Liver (tissue), 3 donors: ENCODE data around the gene KRTAP10-2.

ENCODE experiments used
- EGR1 ChIP-seq, 2 donors: IDR thresholded peaks; 2 replicates each; pipeline ENCODE4 v1.6.1; 2016 to 2018; ENCODE audit warnings: antibody characterized with exemption in 2 of 2, low read depth in 2 of 2
- FOXA1 ChIP-seq: IDR thresholded peaks from 2 replicates; pipeline ENCODE4 v1.6.1; 2016; ENCODE audit warnings: antibody characterized with exemption
- GABPA ChIP-seq, 2 donors: IDR thresholded peaks in 1 of 2; conservative IDR thresholded peaks in 1 of 2; 2 replicates each; pipeline ENCODE4 v1.6.1; 2016; ENCODE audit warnings: antibody characterized with exemption in 2 of 2, mild to moderate bottlenecking in 1 of 2, moderate library complexity in 1 of 2
- HNF4G ChIP-seq: IDR thresholded peaks from 2 replicates; pipeline ENCODE4 v1.6.1; 2016; ENCODE audit warnings: antibody characterized with exemption
- JUND ChIP-seq, 2 donors: IDR thresholded peaks; 2 replicates each; pipeline ENCODE4 v1.6.1; 2016; ENCODE audit warnings: antibody characterized with exemption in 2 of 2
- NR2F2 ChIP-seq: IDR thresholded peaks from 2 replicates; pipeline ENCODE4 v1.6.1; 2016; ENCODE audit warnings: antibody characterized with exemption
- RAD21 ChIP-seq, 2 donors: IDR thresholded peaks; 2 replicates each; pipeline ENCODE4 v1.6.1; 2016; ENCODE audit warnings: antibody characterized with exemption in 2 of 2, mild to moderate bottlenecking in 2 of 2
- RXRA ChIP-seq, 2 donors: IDR thresholded peaks; 2 replicates each; pipeline ENCODE4 v1.6.1; 2017 to 2018; ENCODE audit warnings: antibody characterized with exemption in 2 of 2, mild to moderate bottlenecking in 1 of 2
- TAF1 ChIP-seq: conservative IDR thresholded peaks from 2 replicates; pipeline ENCODE4 v1.6.1; 2016; ENCODE audit warnings: antibody characterized with exemption, mild to moderate bottlenecking
- TF ChIP-seq, protein P1 (sequence below): IDR thresholded peaks from 2 replicates; pipeline ENCODE4 v1.6.1; 2016; ENCODE audit warnings: antibody characterized with exemption
- TF ChIP-seq, protein P2 (sequence below): IDR thresholded peaks from 2 replicates; pipeline ENCODE4 v1.6.1; 2016; ENCODE audit warnings: antibody characterized with exemption
- TF ChIP-seq, protein P3 (sequence below): fragments of 150-350 bp; IDR thresholded peaks from 2 replicates; pipeline ENCODE4 v1.5.1; 2017; ENCODE audit warnings: improper control_type of control experiment, low read depth, low read length; ENCODE audit not compliant: missing input control
- TF ChIP-seq, protein P4 (sequence below): IDR thresholded peaks from 2 replicates; pipeline ENCODE4 v1.6.1; 2016; ENCODE audit warnings: antibody characterized with exemption, mild to moderate bottlenecking
- TF ChIP-seq, protein P5 (sequence below): IDR thresholded peaks from 2 replicates; pipeline ENCODE4 v1.6.1; 2016; ENCODE audit warnings: antibody characterized with exemption
- donor health status: healthy.
- donor health status: healthy.

DNA sequence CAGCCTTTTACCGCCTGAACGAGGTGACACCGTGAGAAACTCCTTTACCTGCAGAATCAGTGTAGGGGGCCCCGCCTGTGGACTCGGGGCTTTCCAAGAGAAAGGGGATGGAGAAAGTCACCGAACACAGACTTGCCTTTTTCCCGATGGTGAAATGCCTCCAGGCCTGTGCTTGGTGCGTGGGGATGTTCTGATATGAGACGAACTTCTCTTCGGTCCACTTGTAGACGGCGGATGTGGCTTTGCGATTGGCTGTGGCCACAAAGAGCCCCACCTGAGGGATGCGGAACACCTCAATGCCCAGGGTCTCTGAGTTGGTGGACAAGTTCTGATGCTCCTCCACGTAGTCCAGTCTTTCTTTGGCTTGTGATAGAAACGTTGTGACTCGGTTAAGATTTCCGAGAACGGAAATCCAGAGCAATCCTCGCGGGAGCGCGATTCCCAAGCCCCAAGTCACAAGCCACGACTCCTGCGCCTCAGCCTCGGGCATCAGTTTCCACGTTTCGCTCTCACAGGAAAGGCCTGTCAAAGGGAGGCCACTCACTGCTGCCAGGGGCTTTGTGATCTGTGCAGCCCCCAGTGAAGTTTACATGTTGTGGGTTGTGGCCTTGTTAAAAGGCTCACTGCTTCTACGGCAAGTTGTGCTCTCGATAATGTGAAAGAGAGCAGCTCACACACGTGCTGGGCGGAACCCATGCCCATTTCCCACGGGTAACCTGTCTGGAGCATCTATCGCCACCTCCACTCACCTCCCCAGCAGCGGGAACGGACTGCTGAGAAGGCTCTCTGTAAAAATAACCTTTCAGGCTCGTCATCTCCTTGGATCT is 23.9 kb downstream of the KRTAP10-2 start:
- TF ChIP-seq, protein P1, sequence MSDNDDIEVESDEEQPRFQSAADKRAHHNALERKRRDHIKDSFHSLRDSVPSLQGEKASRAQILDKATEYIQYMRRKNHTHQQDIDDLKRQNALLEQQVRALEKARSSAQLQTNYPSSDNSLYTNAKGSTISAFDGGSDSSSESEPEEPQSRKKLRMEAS, result no peak
- TF ChIP-seq JUND (IDR thresholded peaks at IDR 0.05) (no peak), FOXA1 (no peak), NR2F2 (no peak), RXRA (IDR thresholded peaks at IDR 0.05) (no peak), RAD21 (IDR thresholded peaks at IDR 0.05) (no peak), GABPA (IDR thresholded peaks at IDR 0.05 in 1 of 2, conservative IDR thresholded peaks at IDR 0.05 in 1 of 2) (no peak), EGR1 (IDR thresholded peaks at IDR 0.05; ENCODE audit: low read depth in 2 of 2) (no peak), TAF1 (no peak), HNF4G (no peak)
- TF ChIP-seq, protein P2, sequence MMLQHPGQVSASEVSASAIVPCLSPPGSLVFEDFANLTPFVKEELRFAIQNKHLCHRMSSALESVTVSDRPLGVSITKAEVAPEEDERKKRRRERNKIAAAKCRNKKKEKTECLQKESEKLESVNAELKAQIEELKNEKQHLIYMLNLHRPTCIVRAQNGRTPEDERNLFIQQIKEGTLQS, result no peak
- TF ChIP-seq, protein P3, sequence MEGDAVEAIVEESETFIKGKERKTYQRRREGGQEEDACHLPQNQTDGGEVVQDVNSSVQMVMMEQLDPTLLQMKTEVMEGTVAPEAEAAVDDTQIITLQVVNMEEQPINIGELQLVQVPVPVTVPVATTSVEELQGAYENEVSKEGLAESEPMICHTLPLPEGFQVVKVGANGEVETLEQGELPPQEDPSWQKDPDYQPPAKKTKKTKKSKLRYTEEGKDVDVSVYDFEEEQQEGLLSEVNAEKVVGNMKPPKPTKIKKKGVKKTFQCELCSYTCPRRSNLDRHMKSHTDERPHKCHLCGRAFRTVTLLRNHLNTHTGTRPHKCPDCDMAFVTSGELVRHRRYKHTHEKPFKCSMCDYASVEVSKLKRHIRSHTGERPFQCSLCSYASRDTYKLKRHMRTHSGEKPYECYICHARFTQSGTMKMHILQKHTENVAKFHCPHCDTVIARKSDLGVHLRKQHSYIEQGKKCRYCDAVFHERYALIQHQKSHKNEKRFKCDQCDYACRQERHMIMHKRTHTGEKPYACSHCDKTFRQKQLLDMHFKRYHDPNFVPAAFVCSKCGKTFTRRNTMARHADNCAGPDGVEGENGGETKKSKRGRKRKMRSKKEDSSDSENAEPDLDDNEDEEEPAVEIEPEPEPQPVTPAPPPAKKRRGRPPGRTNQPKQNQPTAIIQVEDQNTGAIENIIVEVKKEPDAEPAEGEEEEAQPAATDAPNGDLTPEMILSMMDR, result no peak
- TF ChIP-seq, protein P4, sequence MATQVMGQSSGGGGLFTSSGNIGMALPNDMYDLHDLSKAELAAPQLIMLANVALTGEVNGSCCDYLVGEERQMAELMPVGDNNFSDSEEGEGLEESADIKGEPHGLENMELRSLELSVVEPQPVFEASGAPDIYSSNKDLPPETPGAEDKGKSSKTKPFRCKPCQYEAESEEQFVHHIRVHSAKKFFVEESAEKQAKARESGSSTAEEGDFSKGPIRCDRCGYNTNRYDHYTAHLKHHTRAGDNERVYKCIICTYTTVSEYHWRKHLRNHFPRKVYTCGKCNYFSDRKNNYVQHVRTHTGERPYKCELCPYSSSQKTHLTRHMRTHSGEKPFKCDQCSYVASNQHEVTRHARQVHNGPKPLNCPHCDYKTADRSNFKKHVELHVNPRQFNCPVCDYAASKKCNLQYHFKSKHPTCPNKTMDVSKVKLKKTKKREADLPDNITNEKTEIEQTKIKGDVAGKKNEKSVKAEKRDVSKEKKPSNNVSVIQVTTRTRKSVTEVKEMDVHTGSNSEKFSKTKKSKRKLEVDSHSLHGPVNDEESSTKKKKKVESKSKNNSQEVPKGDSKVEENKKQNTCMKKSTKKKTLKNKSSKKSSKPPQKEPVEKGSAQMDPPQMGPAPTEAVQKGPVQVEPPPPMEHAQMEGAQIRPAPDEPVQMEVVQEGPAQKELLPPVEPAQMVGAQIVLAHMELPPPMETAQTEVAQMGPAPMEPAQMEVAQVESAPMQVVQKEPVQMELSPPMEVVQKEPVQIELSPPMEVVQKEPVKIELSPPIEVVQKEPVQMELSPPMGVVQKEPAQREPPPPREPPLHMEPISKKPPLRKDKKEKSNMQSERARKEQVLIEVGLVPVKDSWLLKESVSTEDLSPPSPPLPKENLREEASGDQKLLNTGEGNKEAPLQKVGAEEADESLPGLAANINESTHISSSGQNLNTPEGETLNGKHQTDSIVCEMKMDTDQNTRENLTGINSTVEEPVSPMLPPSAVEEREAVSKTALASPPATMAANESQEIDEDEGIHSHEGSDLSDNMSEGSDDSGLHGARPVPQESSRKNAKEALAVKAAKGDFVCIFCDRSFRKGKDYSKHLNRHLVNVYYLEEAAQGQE, result no peak
- TF ChIP-seq, protein P5, sequence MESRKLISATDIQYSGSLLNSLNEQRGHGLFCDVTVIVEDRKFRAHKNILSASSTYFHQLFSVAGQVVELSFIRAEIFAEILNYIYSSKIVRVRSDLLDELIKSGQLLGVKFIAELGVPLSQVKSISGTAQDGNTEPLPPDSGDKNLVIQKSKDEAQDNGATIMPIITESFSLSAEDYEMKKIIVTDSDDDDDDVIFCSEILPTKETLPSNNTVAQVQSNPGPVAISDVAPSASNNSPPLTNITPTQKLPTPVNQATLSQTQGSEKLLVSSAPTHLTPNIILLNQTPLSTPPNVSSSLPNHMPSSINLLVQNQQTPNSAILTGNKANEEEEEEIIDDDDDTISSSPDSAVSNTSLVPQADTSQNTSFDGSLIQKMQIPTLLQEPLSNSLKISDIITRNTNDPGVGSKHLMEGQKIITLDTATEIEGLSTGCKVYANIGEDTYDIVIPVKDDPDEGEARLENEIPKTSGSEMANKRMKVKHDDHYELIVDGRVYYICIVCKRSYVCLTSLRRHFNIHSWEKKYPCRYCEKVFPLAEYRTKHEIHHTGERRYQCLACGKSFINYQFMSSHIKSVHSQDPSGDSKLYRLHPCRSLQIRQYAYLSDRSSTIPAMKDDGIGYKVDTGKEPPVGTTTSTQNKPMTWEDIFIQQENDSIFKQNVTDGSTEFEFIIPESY, result no peak
